SK-N-SH (cell line): Measurements from ENCODE around the gene PNRC2. TPM values are rescaled to one million over a fixed set of nuclear protein-coding genes. Genes with fewer than 3 reads are reported as not detected.

Experiments used
- CTCF ChIA-PET: fragments of 300-600, 350-600 bp; formaldehyde crosslinking; extraction: SDS; loops from one replicate; lab custom pipeline; 2021; lab: Yijun Ruan, JAX
- POLR2A ChIA-PET: fragments of 350-600 bp; sonication (Branson Sonifier 250); formaldehyde crosslinking; extraction: SDS; loops from one replicate; lab custom pipeline; 2020; ENCODE audit warnings: antibody characterized with exemption, inconsistent platforms; lab: Yijun Ruan, JAX
- DNase-seq: peaks from one replicate; pipeline ENCODE4 v3.0.0; 2012
- H2AFZ ChIP-seq: fragments of 200-600 bp; sonication (generic); 2 replicates; pipeline ENCODE4 v1.8.1; 2016; ENCODE audit warnings: antibody characterized with exemption, mild to moderate bottlenecking, low read depth
- H3F3A ChIP-seq: fragments of 200-600 bp; sonication (generic); replicated peaks from 2 replicates; pipeline ENCODE3; 2016; ENCODE audit warnings: antibody characterized with exemption, mild to moderate bottlenecking; ENCODE audit not compliant: insufficient read depth
- H3K27ac ChIP-seq, 2 experiments: fragments of 200-500 bp in 1 of 2; fragments of 200-600 bp in 1 of 2; sonication (Bioruptor generic) in 1 of 2; sonication (generic), shearing (Covaris generic) in 1 of 2; 2 replicates each; pipeline versions ENCODE4 v1.5.1 to v1.6.1; 2014 to 2016; ENCODE audit warnings: low read depth in 2 of 2, inconsistent platforms in 1 of 2, low read length in 1 of 2, mild to moderate bottlenecking in 1 of 2, mixed read lengths in 1 of 2
- H3K27me3 ChIP-seq: fragments of 200-600 bp; sonication (generic), shearing (Covaris generic); 2 replicates; pipeline ENCODE4 v1.6.1; 2016; ENCODE audit warnings: mixed run types; ENCODE audit not compliant: insufficient read depth
- H3K36me3 ChIP-seq, 2 experiments: fragments of 200-500 bp in 1 of 2; fragments of 200-600 bp in 1 of 2; sonication (Bioruptor generic) in 1 of 2; sonication (generic) in 1 of 2; replicated peaks in 1 of 2; 2 replicates each; pipeline versions ENCODE3 to v1.5.1; 2014 to 2016; ENCODE audit warnings: low read length in 1 of 2, mild to moderate bottlenecking in 1 of 2; ENCODE audit not compliant: insufficient read depth in 2 of 2, control insufficient read depth in 1 of 2
- H3K4me1 ChIP-seq, 2 experiments: fragments of 200-500 bp in 1 of 2; fragments of 200-600 bp in 1 of 2; sonication (Bioruptor generic) in 1 of 2; sonication (generic), shearing (Covaris generic) in 1 of 2; 2 replicates each; pipeline versions ENCODE4 v1.5.1 to v1.6.1; 2014 to 2016; ENCODE audit warnings: low read depth in 1 of 2, low read length in 1 of 2, mixed run types in 1 of 2; ENCODE audit not compliant: insufficient read depth in 2 of 2, control insufficient read depth in 1 of 2
- H3K4me2 ChIP-seq: fragments of 200-600 bp; sonication (generic), shearing (Covaris generic); 2 replicates; pipeline ENCODE4 v1.6.1; 2017; ENCODE audit warnings: mixed run types
- H3K4me3 ChIP-seq, 2 experiments: fragments of 200-500 bp in 1 of 2; fragments of 200-600 bp in 1 of 2; sonication (Bioruptor generic) in 1 of 2; sonication (generic), shearing (Covaris generic) in 1 of 2; 2 replicates each; pipeline versions ENCODE4 v1.5.1 to v1.8.1; 2014 to 2016; ENCODE audit warnings: low read depth in 2 of 2, inconsistent platforms in 1 of 2, low read length in 1 of 2, mild to moderate bottlenecking in 1 of 2, mixed read lengths in 1 of 2, moderate library complexity in 1 of 2
- H3K79me2 ChIP-seq: fragments of 200-600 bp; sonication (generic); 2 replicates; pipeline ENCODE4 v1.8.1; 2017; ENCODE audit warnings: mild to moderate bottlenecking; ENCODE audit not compliant: insufficient read depth
- H3K9ac ChIP-seq: fragments of 200-600 bp; sonication (generic); 2 replicates; pipeline ENCODE4 v1.6.1; 2017; ENCODE audit warnings: mixed run types
- H3K9me2 ChIP-seq: fragments of 200-600 bp; sonication (generic); 2 replicates; pipeline ENCODE4 v1.6.1; 2017; ENCODE audit warnings: mixed run types
- H3K9me3 ChIP-seq: fragments of 200-600 bp; sonication (generic); 2 replicates; pipeline ENCODE4 v1.6.1; 2017; ENCODE audit warnings: mixed run types, mild to moderate bottlenecking, moderate library complexity
- H4K20me1 ChIP-seq: fragments of 200-600 bp; sonication (generic); 2 replicates; pipeline ENCODE4 v1.6.1; 2017; ENCODE audit warnings: mild to moderate bottlenecking, mixed run types; ENCODE audit not compliant: insufficient read depth
- CHD2 ChIP-seq: fragments of 150-350 bp; IDR thresholded peaks from 2 replicates; pipeline ENCODE4 v1.6.1; 2018; ENCODE audit warnings: low read length; ENCODE audit not compliant: partially characterized antibody
- CTCF ChIP-seq: fragments of 200-600 bp; sonication (generic); IDR thresholded peaks from 2 replicates; pipeline ENCODE4 v1.6.1; 2017; ENCODE audit warnings: antibody characterized with exemption, mild to moderate bottlenecking, moderate library complexity
- EP300 ChIP-seq, 2 experiments: IDR thresholded peaks; 2 replicates each; pipeline versions ENCODE4 v1.4.0 to v1.6.1; 2012; ENCODE audit warnings: borderline replicate concordance in 1 of 2, low read depth in 1 of 2, low read length in 1 of 2
- EZH2phosphoT487 ChIP-seq: fragments of 200-600 bp; sonication (generic); IDR thresholded peaks from 2 replicates; pipeline ENCODE4 v1.6.1; 2017; ENCODE audit warnings: low read depth, mixed run types, mild to moderate bottlenecking, antibody characterized with exemption, moderate library complexity, borderline replicate concordance
- FOSL2 ChIP-seq: IDR thresholded peaks from 2 replicates; pipeline ENCODE4 v1.4.0; 2012; ENCODE audit warnings: low read depth, mild to moderate bottlenecking, moderate library complexity, borderline replicate concordance
- FOXJ3 ChIP-seq: sonication (generic); formaldehyde crosslinking; IDR thresholded peaks from 2 replicates; pipeline ENCODE4 v1.5.1; 2020; ENCODE audit warnings: mild to moderate bottlenecking, missing genetic modification reagents
- FOXM1 ChIP-seq: IDR thresholded peaks from 2 replicates; pipeline ENCODE4 v1.4.0; 2012; ENCODE audit warnings: low read depth, mild to moderate bottlenecking
- GABPA ChIP-seq: IDR thresholded peaks from 2 replicates; pipeline ENCODE4 v1.4.0; 2012; ENCODE audit warnings: low read depth, mild to moderate bottlenecking
- GATA2 ChIP-seq: sonication (generic); formaldehyde crosslinking; IDR thresholded peaks from 2 replicates; pipeline ENCODE4 v1.5.0; 2020; ENCODE audit warnings: mild to moderate bottlenecking, missing genetic modification reagents
- IRF3 ChIP-seq: fragments of 150-350 bp; IDR thresholded peaks from 2 replicates; pipeline ENCODE4 v1.6.1; 2016; ENCODE audit warnings: mild to moderate bottlenecking, low read depth, low read length
- JUND ChIP-seq: IDR thresholded peaks from 2 replicates; pipeline ENCODE4 v1.4.0; 2012
- MAX ChIP-seq: IDR thresholded peaks from 2 replicates; pipeline ENCODE4 v1.4.0; 2012; ENCODE audit warnings: low read depth
- MEF2A ChIP-seq: IDR thresholded peaks from 2 replicates; pipeline ENCODE4 v1.4.0; 2012; ENCODE audit warnings: low read depth, borderline replicate concordance
- NFIC ChIP-seq: IDR thresholded peaks from 2 replicates; pipeline ENCODE4 v1.4.0; 2012; ENCODE audit warnings: borderline replicate concordance
- NRF1 ChIP-seq: IDR thresholded peaks from 2 replicates; pipeline ENCODE4 v1.6.1; 2012; ENCODE audit warnings: low read depth, mild to moderate bottlenecking, low read length
- PBX3 ChIP-seq: IDR thresholded peaks from 2 replicates; pipeline ENCODE4; 2012
- POLR2AphosphoS5 ChIP-seq: IDR thresholded peaks from 2 replicates; pipeline ENCODE4 v1.6.1; 2012; ENCODE audit warnings: low read depth, low read length
- RAD21 ChIP-seq: IDR thresholded peaks from 2 replicates; pipeline ENCODE4 v1.6.1; 2012; ENCODE audit warnings: mild to moderate bottlenecking, low read length
- RCOR1 ChIP-seq: fragments of 150-350 bp; IDR thresholded peaks from 2 replicates; pipeline ENCODE4 v1.6.1; 2017; ENCODE audit warnings: antibody characterized with exemption, low read length
- RFX5 ChIP-seq: IDR thresholded peaks from 2 replicates; pipeline ENCODE4 v1.6.1; 2012; ENCODE audit warnings: mild to moderate bottlenecking, improper control_type of control experiment, low read length
- SIN3A ChIP-seq: IDR thresholded peaks from 2 replicates; pipeline ENCODE4 v1.6.1; 2012; ENCODE audit warnings: low read depth, mild to moderate bottlenecking, low read length, moderate library complexity, borderline replicate concordance
- SMC3 ChIP-seq: IDR thresholded peaks from 2 replicates; pipeline ENCODE4 v1.6.1; 2012; ENCODE audit warnings: low read depth, low read length, improper control_type of control experiment
- TAF1 ChIP-seq: IDR thresholded peaks from 2 replicates; pipeline ENCODE4 v1.6.1; 2012; ENCODE audit warnings: low read depth, mild to moderate bottlenecking, low read length, moderate library complexity, borderline replicate concordance
- TCF12 ChIP-seq: IDR thresholded peaks from 2 replicates; pipeline ENCODE4 v1.4.0; 2012
- TEAD4 ChIP-seq: IDR thresholded peaks from 2 replicates; pipeline ENCODE4 v1.4.0; 2012; ENCODE audit warnings: mild to moderate bottlenecking, borderline replicate concordance; ENCODE audit not compliant: insufficient read depth
- USF1 ChIP-seq: IDR thresholded peaks from 2 replicates; pipeline ENCODE4 v1.4.0; 2012; ENCODE audit warnings: low read depth, borderline replicate concordance
- USF2 ChIP-seq: fragments of 150-350 bp; IDR thresholded peaks from 2 replicates; pipeline ENCODE4 v1.6.1; 2017; ENCODE audit warnings: antibody characterized with exemption, low read length, low read depth, borderline replicate concordance
- WGBS: methylation state at CpG from one replicate; pipeline ENCODE4 v1.1.6; 2017; ENCODE audit warnings: low lambda C conversion rate; 5-methylcytosine and 5-hydroxymethylcytosine counted together
- polyA plus RNA-seq, 3 experiments: library from polyadenylated mRNA; depleted of rRNA; stranded (reverse); fragments of >200 nt; gene quantifications; 2 replicates each; pipeline ENCODE4 v1.2.3, GENCODE V29; 2012

The PNRC2 gene
- polyA plus RNA-seq, 1 of the 3 experiments (the other 2 are of a cell fraction): 43.8 TPM

GRCh38 chr1:23958810-23959460, 693 bp upstream of the PNRC2 start:
- Histone ChIP-seq H3K4me2 (peak overlapping the region; percentile 87), H3K27me3 (no peaks in the 10 kb centered on the region), H4K20me1 (peaks cover 12% of the 10 kb centered on the region), H2AFZ (peak overlapping the region; percentile 78), H3F3A (peaks cover 36% of the 10 kb centered on the region)
- peak; percentile 82 for DNase-seq
- TF ChIP-seq TAF1: peak; percentile 56; the same call in 1 of the 2 replicates
- no peak for TF ChIP-seq USF2
- no peak for TF ChIP-seq EP300 (IDR thresholded peaks at IDR 0.05; ENCODE audit: borderline replicate concordance in 1 of 2, low read depth in 1 of 2, low read length in 1 of 2)
- no peak for TF ChIP-seq JUND
- no peak for TF ChIP-seq RCOR1
- no peak for TF ChIP-seq FOSL2
- no peak for TF ChIP-seq FOXM1
- TF ChIP-seq GATA2 (CRISPR knock-in tag): no peak
- peak; percentile 35 for TF ChIP-seq CHD2
- TF ChIP-seq GABPA: peak; percentile 54; the same call in 1 of the 2 replicates
- TF ChIP-seq NRF1: no peak
- TF ChIP-seq SMC3: peak; percentile 24
- TF ChIP-seq CTCF: peak; percentile 58
- TF ChIP-seq EZH2phosphoT487: no peak
- TF ChIP-seq IRF3: no peak
- TF ChIP-seq MEF2A: no peak
- no peak; the same call in 1 of the 2 replicates for TF ChIP-seq USF1
- TF ChIP-seq RFX5: peak; percentile 18; the same call in 1 of the 2 replicates
- no peak for TF ChIP-seq TEAD4
- TF ChIP-seq MAX: peak; percentile 86
- peak; percentile 48 for TF ChIP-seq RAD21
- TF ChIP-seq FOXJ3 (CRISPR knock-in tag): peak; percentile 17; the same call in 1 of the 2 replicates
- no peak for TF ChIP-seq TCF12
- TF ChIP-seq POLR2AphosphoS5: peak; percentile 54; the same call in 1 of the 2 replicates
- no peak for TF ChIP-seq SIN3A
- TF ChIP-seq NFIC: no peak
- TF ChIP-seq PBX3: peak; percentile 79
- TF ChIP-seq, all 33 proteins: peak for 11
- Histone ChIP-seq H3K36me3 (peaks cover 23 to 28% of the 10 kb centered on the region in 2 experiments), H3K9ac (peak overlapping the region; percentile 95), H3K4me1 (peaks cover 9 to 12% of the 10 kb centered on the region in 2 experiments; a peak in 3 of 4 replicates), H3K4me3 (peak overlapping the region; percentile 71 to 90), H3K9me2 (no peaks in the 10 kb centered on the region), H3K27ac (peak overlapping the region; percentile 98), H3K79me2 (peaks cover 38% of the 10 kb centered on the region), H3K9me3 (no peaks in the 10 kb centered on the region)
- 9% methylated on average over 24 of the region's 30 CpGs for WGBS
- ChIA-PET POLR2A (interaction anchor here (1.2 to 1.6 kb wide), 3 partner anchors 21 to 157 kb away, joined by 3 to 7 read pairs (median 5); partner anchors contain the start of gene SRSF10), CTCF (interaction anchor here (0.7 to 1.4 kb wide), 4 partner anchors 9 to 149 kb away, joined by 3 to 5 read pairs (median 4); no protein-coding TSS in a partner anchor)
